ENCODE data around the gene RANBP1.
A peak's percentile ranks its signal among the peaks of the same experiment; 100 is the strongest.

Gene RANBP1

DNA sequence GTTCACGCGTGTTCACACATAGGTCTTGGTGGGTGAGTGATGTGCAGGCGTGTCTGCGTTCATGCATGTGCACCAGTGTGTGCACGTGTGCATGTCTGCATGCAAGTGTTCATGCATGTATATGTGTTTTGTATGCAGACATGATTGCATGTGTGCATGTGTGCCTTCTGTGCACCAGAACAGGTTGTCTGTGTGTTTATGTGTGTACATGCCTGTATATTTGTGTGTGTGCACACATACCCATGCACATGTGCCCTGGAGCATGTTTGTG is 20.6 kb downstream of the RANBP1 start:
- no peak for DNase-seq (ENCODE audit: low spot score)
- H3K4me3 ChIP-seq: no peak overlapping the region
- H3K27ac ChIP-seq: no peak overlapping the region
- TF ChIP-seq, protein P1, sequence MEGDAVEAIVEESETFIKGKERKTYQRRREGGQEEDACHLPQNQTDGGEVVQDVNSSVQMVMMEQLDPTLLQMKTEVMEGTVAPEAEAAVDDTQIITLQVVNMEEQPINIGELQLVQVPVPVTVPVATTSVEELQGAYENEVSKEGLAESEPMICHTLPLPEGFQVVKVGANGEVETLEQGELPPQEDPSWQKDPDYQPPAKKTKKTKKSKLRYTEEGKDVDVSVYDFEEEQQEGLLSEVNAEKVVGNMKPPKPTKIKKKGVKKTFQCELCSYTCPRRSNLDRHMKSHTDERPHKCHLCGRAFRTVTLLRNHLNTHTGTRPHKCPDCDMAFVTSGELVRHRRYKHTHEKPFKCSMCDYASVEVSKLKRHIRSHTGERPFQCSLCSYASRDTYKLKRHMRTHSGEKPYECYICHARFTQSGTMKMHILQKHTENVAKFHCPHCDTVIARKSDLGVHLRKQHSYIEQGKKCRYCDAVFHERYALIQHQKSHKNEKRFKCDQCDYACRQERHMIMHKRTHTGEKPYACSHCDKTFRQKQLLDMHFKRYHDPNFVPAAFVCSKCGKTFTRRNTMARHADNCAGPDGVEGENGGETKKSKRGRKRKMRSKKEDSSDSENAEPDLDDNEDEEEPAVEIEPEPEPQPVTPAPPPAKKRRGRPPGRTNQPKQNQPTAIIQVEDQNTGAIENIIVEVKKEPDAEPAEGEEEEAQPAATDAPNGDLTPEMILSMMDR (IDR thresholded peaks at IDR 0.05): no peak

GRCh38 chr22:20137113-20137512 is 21.2 kb downstream of the RANBP1 start:
- no peak for DNase-seq (ENCODE audit: low spot score)
- TF ChIP-seq, protein P1 (IDR thresholded peaks at IDR 0.05): no peak
- H3K27ac ChIP-seq: no peak overlapping the region
- H3K4me3 ChIP-seq: no peak overlapping the region

DNA sequence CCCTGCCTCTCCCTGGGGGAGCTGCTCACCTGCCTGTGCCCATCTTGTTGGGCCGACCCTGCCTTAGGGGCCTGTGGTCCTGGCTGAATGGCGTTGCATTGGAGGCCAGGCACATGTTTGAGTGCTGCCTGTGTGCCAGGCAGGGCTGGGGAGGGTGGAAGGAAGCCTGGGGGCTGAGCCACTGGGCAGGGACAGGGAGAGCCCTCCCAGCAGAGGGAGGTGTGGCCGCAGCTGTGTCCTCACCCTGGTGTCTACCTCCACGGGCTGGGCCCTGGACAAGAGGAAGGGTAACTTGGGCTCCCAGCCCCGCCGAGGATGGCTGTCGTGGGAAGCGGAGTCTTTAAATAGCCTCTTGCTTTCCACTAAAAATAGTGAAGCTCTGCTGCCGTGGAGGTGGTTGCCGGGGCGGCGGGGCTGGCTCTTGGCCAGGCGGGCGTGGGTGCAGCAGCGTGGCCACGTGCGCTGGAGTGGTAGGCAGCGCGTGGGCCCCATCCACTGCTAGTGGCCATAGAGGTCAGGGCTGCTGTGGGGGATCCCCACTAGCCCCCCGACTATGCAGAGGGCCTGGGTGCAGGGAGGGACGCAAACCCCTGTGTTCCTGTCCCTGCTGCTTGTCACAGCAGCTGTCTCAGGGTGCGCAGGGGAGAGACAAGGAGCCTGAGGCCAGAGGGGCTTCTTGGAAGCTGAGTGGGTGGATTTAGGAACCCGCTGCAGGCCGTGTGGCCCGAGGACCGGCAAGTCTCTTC is 21.9 kb downstream of the RANBP1 start:
- DNase-seq (ENCODE audit: low spot score): no peak
- TF ChIP-seq, protein P1 (IDR thresholded peaks at IDR 0.05): no peak
- Histone ChIP-seq H3K4me3 (peak overlapping the region; percentile 26), H3K27ac (peak overlapping the region in 1 of 2 donors; percentile 49)

DNA sequence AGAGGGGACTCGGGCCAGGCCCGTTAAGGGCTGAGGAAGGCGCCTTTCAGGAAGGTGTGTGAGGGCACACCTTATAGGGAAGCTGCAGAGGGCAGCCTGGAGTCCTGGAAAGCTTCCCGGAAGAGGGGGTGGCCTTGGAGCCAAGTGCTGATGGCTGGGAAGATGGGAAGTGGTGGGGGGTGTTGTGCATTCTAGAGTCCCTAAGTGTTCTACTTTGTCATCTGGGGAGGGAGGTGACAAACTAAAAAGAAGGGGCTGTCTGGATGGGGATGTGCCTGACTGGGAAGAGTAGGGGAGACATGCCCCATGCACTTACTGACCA is 22.5 kb downstream of the RANBP1 start:
- no peak overlapping the region for H3K4me3 ChIP-seq
- TF ChIP-seq, protein P1 (IDR thresholded peaks at IDR 0.05): no peak
- no peak for DNase-seq (ENCODE audit: low spot score)
- no peak overlapping the region for H3K27ac ChIP-seq

DNA sequence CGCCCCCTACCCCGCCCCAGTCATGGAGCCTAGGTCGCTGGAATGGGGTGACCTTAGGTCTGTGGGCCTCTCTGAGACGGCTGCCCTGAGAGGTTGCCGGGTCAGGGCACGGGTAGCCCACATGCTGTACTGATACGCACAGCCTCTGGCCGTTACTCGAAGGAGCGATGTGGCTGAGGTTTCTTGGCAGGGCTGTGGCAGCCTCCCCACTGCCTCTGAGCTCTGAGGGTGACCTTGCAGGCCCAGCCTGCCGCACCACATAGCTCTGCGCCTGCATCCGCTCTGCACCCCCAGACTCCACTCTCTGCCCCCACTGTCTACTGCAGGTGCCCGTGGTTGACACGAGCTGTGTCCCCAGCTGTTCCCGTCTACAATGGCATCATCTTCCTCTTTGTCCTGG is 23.0 kb downstream of the RANBP1 start:
- no peak for DNase-seq (ENCODE audit: low spot score)
- Histone ChIP-seq H3K4me3 (no peak overlapping the region), H3K27ac (no peak overlapping the region)
- TF ChIP-seq, protein P1 (IDR thresholded peaks at IDR 0.05): no peak

GRCh38 chr22:20139391-20140106 is 23.6 kb downstream of the RANBP1 start:
- Histone ChIP-seq H3K27ac (no peak overlapping the region), H3K4me3 (no peak overlapping the region)
- DNase-seq (ENCODE audit: low spot score): no peak
- TF ChIP-seq, protein P1 (IDR thresholded peaks at IDR 0.05): no peak

DNA sequence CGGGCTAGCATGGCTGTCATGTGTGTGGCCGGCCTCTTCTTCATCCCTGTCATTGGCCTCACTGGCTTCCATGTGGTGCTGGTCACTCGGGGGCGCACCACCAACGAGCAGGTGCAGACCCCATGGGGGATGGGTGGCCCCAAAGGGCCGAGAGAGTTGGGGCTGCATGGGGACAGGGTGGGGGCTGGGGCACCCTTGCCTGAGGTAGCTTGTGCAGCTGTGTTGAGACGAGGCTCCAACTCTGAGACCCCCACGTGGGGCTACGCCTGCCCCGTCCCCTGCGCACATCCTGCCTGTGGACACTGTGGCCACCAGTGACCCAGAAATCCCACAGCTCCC is 24.2 kb downstream of the RANBP1 start:
- TF ChIP-seq, protein P1 (IDR thresholded peaks at IDR 0.05): no peak
- DNase-seq (ENCODE audit: low spot score): no peak
- no peak overlapping the region for H3K27ac ChIP-seq
- H3K4me3 ChIP-seq: no peak overlapping the region
